Activated CD4-positive, alpha-beta T cell treated with anti-CD3 and anti-CD28 coated beads for 36 hours (primary cell): ENCODE results near the gene LUZP2. TPM values are rescaled to one million over a fixed set of nuclear protein-coding genes. Genes with fewer than 3 reads are reported as not detected.

Experiments
- ATAC-seq: fragments of 200-7000 bp; cut with Tn5 transposase; one replicate; pipeline ENCODE4 v1.10.0; 2021; ENCODE audit warnings: mild to moderate bottlenecking, moderate library complexity
- CTCF ChIA-PET: fragments of 350-600 bp; sonication (Branson Sonifier 250); formaldehyde crosslinking; loops from one replicate; lab custom pipeline; 2021; ENCODE audit warnings: antibody characterized with exemption; lab: Charles Lee
- POLR2A ChIA-PET: fragments of 350-600 bp; sonication (Branson Sonifier 250); formaldehyde crosslinking; loops from one replicate; lab custom pipeline; 2021; ENCODE audit warnings: antibody characterized with exemption, inconsistent platforms; lab: Charles Lee
- DNase-seq: peaks from one replicate; pipeline ENCODE4 v3.0.0-alpha.2; 2020
- H3K27ac Mint-ChIP-seq: one replicate; pipeline ENCODE4 v1.8.0; 2021; ENCODE audit warnings: mixed read lengths
- H3K27me3 Mint-ChIP-seq: one replicate; pipeline ENCODE4 v1.8.0; 2021; ENCODE audit warnings: mixed read lengths
- H3K36me3 Mint-ChIP-seq: one replicate; pipeline ENCODE4 v1.8.0; 2021; ENCODE audit warnings: low read depth, mixed read lengths
- H3K4me1 Mint-ChIP-seq: one replicate; pipeline ENCODE4 v1.8.0; 2021; ENCODE audit warnings: mixed read lengths
- H3K4me3 Mint-ChIP-seq: one replicate; pipeline ENCODE4 v1.8.0; 2021; ENCODE audit warnings: mild to moderate bottlenecking, moderate library complexity, mixed read lengths
- H3K9me3 Mint-ChIP-seq: one replicate; pipeline ENCODE4 v1.8.0; 2021; ENCODE audit warnings: low read depth, mixed read lengths
- intact Hi-C, 2 experiments: fragments of 100-400 bp; cut with DNase I in 1 of 2; cut with micrococcal nuclease in 1 of 2; formaldehyde crosslinking; loops; one replicate each; pipeline versions ENCODE4 v1.14.2 to v1.15.1; 2022 to 2024; cut with DNase I, micrococcal nuclease
- total RNA-seq, 2 experiments: library from RNA; stranded (reverse); gene quantifications; one replicate each; pipeline ENCODE4 v1.2.3, GENCODE V29; 2021

Gene LUZP2
- total RNA-seq, 2 experiments from 2014 or later, result not detected

- intact Hi-C loops, result loop anchor here in 1 of 2 experiments (1.0 kb wide), 1 partner anchor 8 kb away; no protein-coding TSS in a partner anchor
- Mint-ChIP-seq H3K9me3 (peaks cover 6% of the 10 kb centered on the region), H3K4me3 (no peak overlapping the region), H3K4me1 (no peaks in the 10 kb centered on the region), H3K27ac (no peak overlapping the region), H3K27me3 (no peaks in the 10 kb centered on the region), H3K36me3 (no peaks in the 10 kb centered on the region)
- DNase-seq (no peak), ATAC-seq (no peak)
- POLR2A ChIA-PET, result no interaction called here
- CTCF ChIA-PET, result no interaction called here
Observed at GRCh38 chr11:24636291-24636629, 139.4 kb downstream of the LUZP2 start.

DNA sequence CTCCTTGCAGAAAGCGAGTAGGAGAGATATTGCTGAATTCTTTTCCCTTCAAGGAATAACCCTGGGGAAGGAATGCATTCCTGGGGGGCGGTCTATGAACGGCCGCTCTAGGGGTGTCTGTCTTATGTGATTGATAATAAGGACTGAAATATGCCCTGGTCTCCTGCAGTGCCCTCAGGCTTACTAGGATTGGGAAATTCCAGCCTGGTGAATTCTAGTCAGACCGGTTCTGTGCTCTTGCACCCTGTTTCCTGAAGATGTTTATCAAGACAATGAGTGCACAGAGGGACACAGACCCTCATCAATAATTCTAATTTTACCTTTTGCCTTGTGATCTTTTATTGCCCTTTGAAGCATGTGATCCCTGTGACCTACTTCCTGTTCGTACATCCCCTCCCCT, 140.7 kb downstream of the LUZP2 start:
- no peak overlapping the region for H3K27ac Mint-ChIP-seq
- POLR2A ChIA-PET, result no interaction called here

GRCh38 chr11:24642648-24643047, 145.8 kb downstream of the LUZP2 start:
- ChIA-PET CTCF (no interaction called here), POLR2A (no interaction called here)
- Mint-ChIP-seq H3K27ac (no peak overlapping the region), H3K36me3 (no peaks in the 10 kb centered on the region), H3K9me3 (peaks cover 9% of the 10 kb centered on the region), H3K4me1 (no peaks in the 10 kb centered on the region), H3K27me3 (no peaks in the 10 kb centered on the region), H3K4me3 (no peak overlapping the region)
- DNase-seq (no peak), ATAC-seq (no peak)
- intact Hi-C loops, result loop anchor here in 1 of 2 experiments (1.0 kb wide), 1 partner anchor 8 kb away; no protein-coding TSS in a partner anchor

More for the DNA sequence above, 140.7 kb downstream of the LUZP2 start:
- CTCF ChIA-PET, result no interaction called here
- ATAC-seq (no peak), DNase-seq (no peak)
- no peaks in the 10 kb centered on the region for H3K36me3 Mint-ChIP-seq
- no peak overlapping the region for H3K4me3 Mint-ChIP-seq
- no peaks in the 10 kb centered on the region for H3K27me3 Mint-ChIP-seq
- no peaks in the 10 kb centered on the region for H3K4me1 Mint-ChIP-seq
- intact Hi-C loops, result no loop called here
- H3K9me3 Mint-ChIP-seq, result peaks cover 6% of the 10 kb centered on the region

- ATAC-seq, result no peak
- ChIA-PET POLR2A (no interaction called here), CTCF (no interaction called here)
- Mint-ChIP-seq H3K27ac (no peak overlapping the region), H3K9me3 (peaks cover 2% of the 10 kb centered on the region), H3K36me3 (no peaks in the 10 kb centered on the region), H3K4me1 (no peaks in the 10 kb centered on the region), H3K4me3 (no peak overlapping the region), H3K27me3 (no peaks in the 10 kb centered on the region)
- no peak for DNase-seq
- intact Hi-C loops, result no loop called here
Observed at GRCh38 chr11:24645563-24645962, 148.7 kb downstream of the LUZP2 start.

GRCh38 chr11:24651873-24652272, 155.0 kb downstream of the LUZP2 start:
- H3K9me3 Mint-ChIP-seq, result no peaks in the 10 kb centered on the region
- H3K27ac Mint-ChIP-seq, result no peak overlapping the region
- H3K36me3 Mint-ChIP-seq, result no peaks in the 10 kb centered on the region
- intact Hi-C loops, result no loop called here
- ATAC-seq (no peak), DNase-seq (no peak)
- no peaks in the 10 kb centered on the region for H3K27me3 Mint-ChIP-seq
- no peak overlapping the region for H3K4me3 Mint-ChIP-seq
- POLR2A ChIA-PET, result no interaction called here
- CTCF ChIA-PET, result no interaction called here
- no peaks in the 10 kb centered on the region for H3K4me1 Mint-ChIP-seq

- no peak overlapping the region for H3K4me3 Mint-ChIP-seq
- H3K36me3 Mint-ChIP-seq, result no peaks in the 10 kb centered on the region
- H3K27me3 Mint-ChIP-seq, result no peaks in the 10 kb centered on the region
- DNase-seq, result no peak
- H3K9me3 Mint-ChIP-seq, result peaks cover 6% of the 10 kb centered on the region
- ChIA-PET POLR2A (no interaction called here), CTCF (no interaction called here)
- H3K27ac Mint-ChIP-seq, result no peak overlapping the region
- ATAC-seq, result no peak
- intact Hi-C loops, result no loop called here
- H3K4me1 Mint-ChIP-seq, result no peaks in the 10 kb centered on the region
Observed at GRCh38 chr11:24653901-24654300, 157.0 kb downstream of the LUZP2 start.

- H3K9me3 Mint-ChIP-seq, result peaks cover 23% of the 10 kb centered on the region
- no peak for DNase-seq
- H3K27ac Mint-ChIP-seq, result no peak overlapping the region
- CTCF ChIA-PET, result no interaction called here
- no peaks in the 10 kb centered on the region for H3K27me3 Mint-ChIP-seq
- no peaks in the 10 kb centered on the region for H3K36me3 Mint-ChIP-seq
- ATAC-seq, result no peak
- no peaks in the 10 kb centered on the region for H3K4me1 Mint-ChIP-seq
- intact Hi-C loops, result no loop called here
- H3K4me3 Mint-ChIP-seq, result no peak overlapping the region
- POLR2A ChIA-PET, result no interaction called here
Observed at GRCh38 chr11:24661331-24661730, 164.5 kb downstream of the LUZP2 start.

GRCh38 chr11:24664399-24664798, 167.5 kb downstream of the LUZP2 start:
- no peak overlapping the region for H3K27ac Mint-ChIP-seq
- no peaks in the 10 kb centered on the region for H3K36me3 Mint-ChIP-seq
- ATAC-seq (no peak), DNase-seq (no peak)
- POLR2A ChIA-PET, result no interaction called here
- H3K4me1 Mint-ChIP-seq, result no peaks in the 10 kb centered on the region
- H3K27me3 Mint-ChIP-seq, result no peaks in the 10 kb centered on the region
- CTCF ChIA-PET, result no interaction called here
- H3K9me3 Mint-ChIP-seq, result peaks cover 17% of the 10 kb centered on the region
- intact Hi-C loops, result no loop called here
- no peak overlapping the region for H3K4me3 Mint-ChIP-seq

- POLR2A ChIA-PET, result no interaction called here
Observed at GRCh38 chr11:24667353-24667968, 170.6 kb downstream of the LUZP2 start.

GRCh38 chr11:24678703-24679348, 182.0 kb downstream of the LUZP2 start:
- Mint-ChIP-seq H3K36me3 (no peaks in the 10 kb centered on the region), H3K27ac (no peak overlapping the region), H3K27me3 (no peaks in the 10 kb centered on the region), H3K9me3 (peaks cover 2% of the 10 kb centered on the region), H3K4me1 (no peaks in the 10 kb centered on the region), H3K4me3 (no peak overlapping the region)
- ChIA-PET POLR2A (no interaction called here), CTCF (interaction anchor here (0.6 kb wide), 1 partner anchor 61 kb away, joined by 3 read pairs; no protein-coding TSS in a partner anchor)
- intact Hi-C loops, result no loop called here
- no peak for ATAC-seq
- DNase-seq, result no peak

More at GRCh38 chr11:24667353-24667968, 170.6 kb downstream of the LUZP2 start:
- DNase-seq (no peak), ATAC-seq (no peak)
- Mint-ChIP-seq H3K36me3 (no peaks in the 10 kb centered on the region), H3K9me3 (peaks cover 19% of the 10 kb centered on the region), H3K4me1 (no peaks in the 10 kb centered on the region), H3K27ac (no peak overlapping the region), H3K4me3 (no peak overlapping the region), H3K27me3 (no peaks in the 10 kb centered on the region)
- CTCF ChIA-PET, result no interaction called here
- intact Hi-C loops, result no loop called here

GRCh38 chr11:24679821-24680351, 183.0 kb downstream of the LUZP2 start:
- intact Hi-C loops, result no loop called here
- no peak overlapping the region for H3K4me3 Mint-ChIP-seq
- H3K9me3 Mint-ChIP-seq, result peaks cover 2% of the 10 kb centered on the region
- H3K36me3 Mint-ChIP-seq, result no peaks in the 10 kb centered on the region
- DNase-seq (no peak), ATAC-seq (no peak)
- ChIA-PET CTCF (no interaction called here), POLR2A (no interaction called here)
- no peak overlapping the region for H3K27ac Mint-ChIP-seq
- no peaks in the 10 kb centered on the region for H3K27me3 Mint-ChIP-seq
- H3K4me1 Mint-ChIP-seq, result no peaks in the 10 kb centered on the region

DNA sequence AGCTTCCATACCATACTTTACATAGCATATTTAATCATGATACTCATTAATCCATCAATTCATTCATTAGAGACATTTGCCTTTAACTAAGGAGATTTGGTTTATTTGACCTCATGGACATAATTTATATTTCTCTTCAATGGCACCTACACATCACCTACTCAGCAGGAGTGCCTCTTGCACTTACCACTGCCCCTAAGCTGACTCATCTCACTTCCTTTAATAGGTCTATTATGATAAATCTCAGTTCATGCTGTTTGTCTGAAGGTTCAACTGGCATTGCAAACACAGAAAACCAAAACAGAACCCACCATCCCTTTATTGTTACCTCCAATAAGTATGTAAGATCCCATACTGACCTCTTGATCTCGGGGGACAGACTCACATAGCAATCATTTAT, 186.7 kb downstream of the LUZP2 start:
- ChIA-PET POLR2A (no interaction called here), CTCF (no interaction called here)
- Mint-ChIP-seq H3K4me3 (no peak overlapping the region), H3K36me3 (no peaks in the 10 kb centered on the region), H3K27me3 (no peaks in the 10 kb centered on the region), H3K9me3 (no peaks in the 10 kb centered on the region), H3K4me1 (no peaks in the 10 kb centered on the region), H3K27ac (no peak overlapping the region)
- DNase-seq (no peak), ATAC-seq (no peak)
- intact Hi-C loops, result no loop called here
